Hematopoietic multipotent progenitor cell treated with erythropoietin and hydrocortisone succinate and interleukin-3 and kit ligand, for 17 days (in vitro differentiated cells): Measurements from ENCODE around the gene SIM1.

ENCODE experiments used
- DNase-seq: peaks from one replicate; pipeline ENCODE4 v3.0.0-alpha.2; 2015; ENCODE audit warnings: low spot score

SIM1 gene, protein sequence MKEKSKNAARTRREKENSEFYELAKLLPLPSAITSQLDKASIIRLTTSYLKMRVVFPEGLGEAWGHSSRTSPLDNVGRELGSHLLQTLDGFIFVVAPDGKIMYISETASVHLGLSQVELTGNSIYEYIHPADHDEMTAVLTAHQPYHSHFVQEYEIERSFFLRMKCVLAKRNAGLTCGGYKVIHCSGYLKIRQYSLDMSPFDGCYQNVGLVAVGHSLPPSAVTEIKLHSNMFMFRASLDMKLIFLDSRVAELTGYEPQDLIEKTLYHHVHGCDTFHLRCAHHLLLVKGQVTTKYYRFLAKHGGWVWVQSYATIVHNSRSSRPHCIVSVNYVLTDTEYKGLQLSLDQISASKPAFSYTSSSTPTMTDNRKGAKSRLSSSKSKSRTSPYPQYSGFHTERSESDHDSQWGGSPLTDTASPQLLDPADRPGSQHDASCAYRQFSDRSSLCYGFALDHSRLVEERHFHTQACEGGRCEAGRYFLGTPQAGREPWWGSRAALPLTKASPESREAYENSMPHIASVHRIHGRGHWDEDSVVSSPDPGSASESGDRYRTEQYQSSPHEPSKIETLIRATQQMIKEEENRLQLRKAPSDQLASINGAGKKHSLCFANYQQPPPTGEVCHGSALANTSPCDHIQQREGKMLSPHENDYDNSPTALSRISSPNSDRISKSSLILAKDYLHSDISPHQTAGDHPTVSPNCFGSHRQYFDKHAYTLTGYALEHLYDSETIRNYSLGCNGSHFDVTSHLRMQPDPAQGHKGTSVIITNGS

DNA sequence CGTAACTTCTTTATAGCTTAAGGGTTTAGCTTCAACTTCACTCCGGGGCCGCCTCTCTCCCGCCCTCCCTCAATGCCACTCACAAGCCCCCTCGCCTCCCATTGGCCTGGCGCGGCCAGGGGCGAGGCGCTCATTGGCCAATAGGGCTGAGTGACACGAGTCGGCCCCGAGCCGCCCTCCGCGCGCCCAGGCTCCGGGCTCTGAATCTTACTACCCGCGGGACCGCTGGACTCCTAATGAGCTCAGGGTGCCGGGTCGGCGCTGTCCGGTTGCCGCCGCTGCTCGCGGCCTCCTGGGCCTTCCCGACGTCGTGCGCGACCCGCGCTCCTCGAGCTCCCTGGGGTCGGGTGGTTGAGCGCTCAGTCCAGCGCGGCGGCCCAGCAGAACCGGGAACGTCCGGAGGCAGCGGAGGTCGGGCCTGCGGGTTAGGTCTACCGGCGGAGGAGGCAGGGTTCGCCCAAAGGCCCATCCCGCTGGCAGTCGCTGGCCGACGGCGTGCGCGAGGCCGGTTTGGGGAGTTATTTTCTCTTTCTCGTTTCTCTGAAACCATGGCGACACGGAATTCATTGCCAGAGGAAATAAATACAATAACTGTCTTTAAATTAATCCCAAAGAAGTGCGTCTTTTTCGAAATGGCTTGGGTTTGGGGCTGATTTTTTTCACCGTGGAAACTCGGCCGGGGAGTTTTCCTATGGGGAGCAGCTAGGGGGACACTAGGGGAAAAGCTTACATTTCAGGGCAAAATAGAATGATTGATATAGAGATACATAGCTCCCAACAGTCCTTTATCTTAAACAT lies at the start of gene SIM1:
Gene SIM1, minus strand, starts transcription at position 19 of the 798 bp plus-strand sequence. CDS start 1,453 bp downstream, outside the sequence.
- no peak for DNase-seq

DNA sequence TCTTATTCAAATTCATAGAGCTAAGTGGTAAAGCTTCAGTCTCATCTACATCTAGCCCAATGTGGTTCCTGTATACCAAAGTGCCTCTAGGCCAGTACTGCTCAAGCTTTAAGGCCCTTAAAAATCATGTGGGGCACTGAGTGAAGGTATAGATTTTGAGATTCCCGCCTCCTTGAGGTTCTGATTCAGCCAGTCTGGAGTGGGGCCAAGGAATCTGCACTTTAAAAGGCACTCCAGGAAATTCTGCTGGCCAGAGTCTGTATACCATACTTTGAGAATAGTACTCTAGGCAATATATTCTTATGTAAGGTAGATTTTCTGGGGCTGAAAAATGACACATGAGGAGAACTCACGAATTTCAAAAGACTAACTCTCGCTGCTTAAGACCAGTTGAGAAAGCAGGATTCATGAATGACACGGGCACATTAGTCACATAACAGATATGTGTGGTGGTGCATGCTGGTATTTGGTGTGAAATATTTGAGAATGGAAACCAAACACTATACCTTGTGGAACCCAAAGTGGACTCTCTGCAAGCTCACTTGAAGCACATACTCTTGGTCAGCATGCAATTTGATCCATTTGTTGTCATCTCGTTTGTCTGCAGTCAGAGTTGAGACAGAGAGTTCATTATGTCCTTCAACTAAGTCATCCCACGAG lies 47.6 kb upstream of the SIM1 start:
- no peak for DNase-seq

DNA sequence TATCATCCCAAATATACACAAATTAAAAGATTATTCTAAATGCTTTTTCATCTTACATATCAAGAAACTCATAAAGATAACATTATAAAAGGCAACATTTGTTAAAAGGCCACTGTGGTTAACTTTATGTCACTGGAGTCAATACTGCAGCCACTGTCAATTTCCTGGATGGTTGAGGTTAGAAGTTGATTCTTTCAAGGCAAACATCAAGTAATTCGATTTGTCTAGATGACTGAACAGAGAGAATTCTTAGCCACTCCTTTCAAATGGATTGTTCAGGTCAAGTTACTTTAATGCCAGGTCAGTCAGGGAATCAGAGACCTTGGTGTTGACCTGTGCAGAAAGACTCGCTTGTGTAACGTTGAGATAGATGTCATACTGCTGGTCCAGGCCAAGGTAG lies 44.4 kb upstream of the SIM1 start:
- DNase-seq: no peak

DNA sequence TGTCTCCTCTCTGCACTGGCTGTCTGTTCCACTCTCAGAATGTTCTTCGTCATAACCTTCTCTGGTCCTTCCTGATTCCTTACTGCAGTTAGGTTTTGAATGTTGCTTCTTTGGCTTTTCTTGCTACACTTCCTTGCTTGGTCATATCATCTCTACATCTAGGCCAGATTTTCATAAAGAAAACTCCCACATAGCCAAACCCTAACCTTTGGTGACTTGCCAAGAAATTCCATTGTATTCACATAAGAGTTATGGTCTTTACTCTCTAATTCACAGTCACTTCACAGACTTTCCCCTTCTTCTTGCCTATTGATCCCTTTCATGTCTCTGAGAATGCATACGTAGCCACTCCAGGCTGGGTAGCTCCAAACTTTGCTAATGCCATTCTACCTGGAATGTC lies 41.9 kb upstream of the SIM1 start:
- DNase-seq: no peak

DNA sequence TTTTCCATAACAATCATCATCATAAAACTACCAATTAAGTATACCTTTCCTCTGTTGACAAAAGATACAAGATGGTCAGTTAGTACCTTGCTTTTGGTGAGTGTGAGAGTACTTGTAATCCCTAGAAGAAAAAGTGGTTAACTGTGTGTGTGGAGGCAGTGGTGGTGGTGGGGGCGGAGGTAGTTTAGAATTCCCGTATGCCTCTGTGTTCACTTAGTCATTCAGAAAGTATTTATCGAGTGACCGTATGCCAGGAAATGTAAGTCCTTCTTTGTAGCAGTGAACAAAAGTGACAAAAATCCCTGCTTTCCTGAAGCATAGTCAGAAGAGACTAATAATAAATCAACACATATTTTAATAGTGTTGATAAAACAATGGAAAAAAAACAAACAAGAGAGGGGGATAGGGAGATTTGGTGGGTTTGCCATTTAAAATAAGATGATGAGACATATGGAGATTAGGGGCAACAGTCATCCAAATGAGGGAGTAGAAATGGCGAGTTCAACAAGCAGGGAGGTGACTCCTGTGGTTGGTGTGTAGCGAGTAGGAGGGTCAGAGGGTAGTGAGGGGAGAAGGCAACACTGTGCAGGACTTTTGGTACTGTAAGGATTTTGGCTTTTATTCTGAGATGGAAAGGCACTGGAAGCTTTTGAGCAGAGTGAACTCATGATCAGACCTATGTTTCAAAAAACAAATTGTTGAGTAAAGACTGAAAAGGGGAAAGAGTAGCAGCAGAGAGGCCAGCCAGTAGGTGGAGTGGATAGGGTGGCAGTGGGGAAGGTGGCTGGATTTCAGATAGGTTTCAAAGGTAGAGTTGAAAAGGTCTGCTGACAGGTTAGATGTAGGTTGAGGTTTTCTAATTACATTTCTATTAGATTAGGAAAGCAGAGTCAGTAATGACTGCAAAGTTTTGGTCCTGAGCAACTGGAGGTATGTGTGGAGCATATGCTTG lies 40.3 kb upstream of the SIM1 start:
- no peak for DNase-seq

DNA sequence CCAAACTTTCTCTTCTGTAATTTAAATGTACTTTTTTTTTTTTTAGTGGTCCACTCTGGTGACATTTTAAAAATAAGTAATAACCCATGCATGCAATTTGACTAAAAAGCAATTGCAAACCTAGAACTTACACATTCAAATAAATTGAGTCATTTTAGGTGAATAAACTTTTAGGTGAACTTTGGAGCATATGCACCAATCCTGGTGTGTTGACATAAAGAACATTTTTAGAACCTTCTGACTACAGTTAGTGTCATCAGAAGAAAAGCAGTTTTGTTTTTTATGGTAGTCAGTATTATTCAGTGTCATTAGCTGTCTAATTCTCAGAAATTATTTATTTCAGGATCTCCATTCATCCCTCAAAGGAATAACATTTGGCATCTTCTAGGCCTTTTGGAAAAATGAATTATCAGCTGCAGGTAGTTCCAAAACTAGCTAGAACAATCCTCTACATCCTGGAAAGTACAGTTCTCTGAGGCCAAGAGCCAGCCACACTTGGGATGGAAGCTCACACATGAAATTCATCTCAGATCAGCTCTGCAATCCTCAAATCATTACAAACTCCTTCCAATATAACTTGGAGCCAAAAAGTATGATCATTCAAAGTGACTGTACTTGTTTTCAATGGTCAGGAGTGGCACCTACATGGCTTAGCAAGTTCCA lies 38.5 kb upstream of the SIM1 start:
- no peak for DNase-seq

DNA sequence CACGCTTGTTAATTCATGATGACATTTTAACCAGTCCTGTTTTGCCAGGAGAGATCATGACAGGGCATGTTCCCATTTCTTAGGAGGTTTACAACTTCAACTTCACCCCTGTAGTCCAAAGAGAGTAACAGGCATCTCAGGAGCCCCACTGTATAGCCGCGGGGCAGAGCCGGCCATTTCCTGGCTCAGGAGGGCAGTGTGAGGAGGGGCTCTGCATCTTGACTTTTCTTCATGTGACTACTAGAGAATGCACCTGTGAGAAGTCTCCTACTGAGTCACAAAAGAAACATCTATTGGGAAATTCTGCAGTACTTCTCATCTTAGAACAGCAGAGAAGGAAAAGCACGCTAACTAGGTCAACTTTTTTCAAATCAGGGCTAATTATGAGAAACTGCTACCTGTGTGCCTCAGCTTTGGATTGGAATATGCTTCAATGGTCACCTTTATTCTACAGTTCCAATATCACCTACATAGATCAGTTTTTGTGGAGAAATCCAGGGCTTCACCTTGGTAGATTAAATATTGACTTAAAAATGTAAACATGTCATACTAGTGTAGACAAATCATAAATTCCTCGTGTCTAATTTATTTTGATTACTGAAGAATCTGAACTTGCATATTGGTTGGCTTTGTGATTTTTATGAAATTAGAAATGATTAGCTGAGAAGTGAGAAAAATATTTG lies 28.6 kb upstream of the SIM1 start:
- DNase-seq: no peak

DNA sequence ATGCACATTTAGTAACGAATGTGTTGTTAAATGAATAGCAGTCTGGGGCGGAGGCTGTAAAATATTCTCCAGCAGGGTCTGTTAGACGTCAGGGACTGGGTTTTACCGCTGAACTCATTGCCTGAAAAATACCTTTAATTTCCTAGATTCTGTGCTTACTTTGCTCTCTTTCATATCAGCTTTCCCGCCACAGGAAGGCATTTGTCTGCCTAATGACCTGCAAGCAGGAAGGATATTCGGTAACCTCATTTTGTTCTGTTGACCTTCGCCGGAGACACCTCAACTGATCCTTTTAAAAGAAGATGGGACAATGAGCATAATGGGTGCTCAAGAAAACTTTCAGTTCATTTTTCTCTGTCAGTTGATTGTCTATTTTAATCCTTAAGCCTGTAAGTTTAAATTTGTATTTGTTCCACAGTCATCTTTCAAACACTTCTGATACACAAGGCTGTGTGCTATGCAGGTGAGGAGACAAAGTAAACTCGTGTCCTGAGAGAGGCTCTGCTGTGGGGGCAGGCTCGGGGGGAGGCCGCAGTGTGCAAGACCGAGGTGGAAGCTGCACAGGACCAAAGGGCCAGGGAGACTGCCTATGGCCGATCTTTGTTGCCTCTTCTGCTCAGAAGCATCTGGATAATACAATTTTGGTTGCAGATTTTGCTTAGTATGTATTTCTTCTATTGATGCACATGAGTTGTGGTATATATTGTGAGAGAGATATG lies 27.4 kb upstream of the SIM1 start:
- DNase-seq: no peak

DNA sequence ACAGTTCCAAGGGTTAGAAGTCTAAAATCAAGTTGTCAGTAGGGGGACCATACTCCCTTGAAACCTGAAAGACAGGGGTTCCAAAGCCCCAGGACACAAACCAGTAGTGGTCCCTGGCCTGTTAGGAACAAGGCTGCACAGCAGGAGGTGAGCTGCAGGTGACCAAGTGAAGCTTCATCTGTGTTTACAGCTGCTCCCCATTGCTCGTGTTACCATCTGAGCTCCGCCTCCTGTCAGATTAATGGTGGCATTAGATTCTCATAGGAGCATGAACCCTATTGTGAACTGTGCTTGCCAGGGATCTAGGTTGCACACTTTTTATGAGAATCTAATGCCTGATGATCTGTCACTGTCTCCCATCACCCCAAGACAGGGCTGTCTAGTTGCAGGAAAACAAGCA lies 25.3 kb upstream of the SIM1 start:
- DNase-seq: no peak

DNA sequence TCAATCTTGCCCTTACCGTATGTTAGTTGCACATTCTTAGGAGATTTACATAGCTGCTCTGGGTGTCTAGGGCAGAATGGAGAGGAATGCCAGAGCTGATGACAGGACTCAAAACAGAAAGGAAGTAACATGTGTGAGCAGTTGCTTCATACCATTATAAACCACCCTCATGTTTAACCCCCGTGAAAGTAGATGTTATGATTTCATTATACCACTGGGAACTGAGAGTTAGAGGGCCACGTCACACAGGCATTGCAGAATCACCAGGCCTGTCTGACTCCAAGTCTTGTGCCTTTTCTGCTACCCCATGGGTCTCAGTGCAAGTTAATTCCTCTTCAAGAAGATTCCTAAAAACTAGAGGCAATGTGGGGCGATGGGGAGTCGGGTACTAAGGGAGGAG lies 23.5 kb upstream of the SIM1 start:
- DNase-seq: no peak

DNA sequence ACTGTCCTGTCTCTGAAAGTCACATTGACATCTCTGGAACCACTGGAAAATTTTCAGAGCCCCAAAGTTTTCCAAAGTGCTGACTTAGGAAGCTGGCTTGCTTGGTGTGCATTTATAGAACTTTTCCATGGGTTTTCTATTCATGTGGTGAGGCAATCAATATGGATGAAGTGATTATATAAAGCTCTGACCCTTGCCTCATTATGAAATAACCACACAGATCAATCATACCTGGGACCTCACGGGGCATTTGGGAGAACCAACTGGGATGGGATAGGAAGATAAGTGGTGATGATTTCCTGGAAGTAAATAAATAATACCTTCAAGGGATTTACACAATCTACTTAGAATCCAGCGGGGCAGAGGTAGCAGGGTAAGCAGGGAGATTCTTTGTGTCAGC lies 22.9 kb upstream of the SIM1 start:
- no peak for DNase-seq

DNA sequence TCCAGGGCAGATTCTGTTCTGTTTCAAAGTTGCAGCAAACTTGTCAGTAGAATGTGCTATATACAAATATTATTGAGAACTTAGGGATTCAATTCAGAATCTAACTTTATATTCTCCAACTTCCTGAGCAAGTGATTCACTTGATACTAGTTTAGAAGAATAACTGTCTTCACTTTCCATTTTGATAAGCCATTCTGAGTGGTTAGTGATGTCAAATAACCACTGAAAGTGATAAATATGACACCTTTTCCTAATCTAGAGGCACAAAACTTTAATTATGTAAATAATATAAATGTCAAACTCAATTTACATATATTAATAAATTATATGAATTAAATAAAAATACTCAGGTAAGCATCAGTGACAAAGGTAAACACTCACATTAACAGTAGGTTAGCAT lies 20.5 kb upstream of the SIM1 start:
- no peak for DNase-seq

DNA sequence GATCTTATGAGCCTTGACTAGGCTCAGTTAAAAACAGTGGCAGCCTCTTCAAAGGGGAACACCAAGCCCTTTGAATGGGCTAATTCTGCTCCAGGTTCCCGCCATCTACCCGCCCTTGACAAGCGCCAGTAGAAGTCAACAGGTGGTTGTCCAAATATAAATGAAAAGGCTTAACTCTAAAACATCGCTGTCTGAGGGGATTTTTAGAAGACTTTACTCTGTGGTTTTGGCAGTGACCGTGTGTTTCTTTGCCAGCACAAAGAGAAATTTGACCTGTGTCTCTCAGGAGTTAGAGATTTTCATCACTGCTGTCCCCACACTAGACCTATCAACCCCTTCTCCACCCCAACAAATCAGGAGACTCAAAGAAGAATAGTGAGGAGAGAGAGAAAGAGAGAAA lies 19.8 kb upstream of the SIM1 start:
- no peak for DNase-seq

DNA sequence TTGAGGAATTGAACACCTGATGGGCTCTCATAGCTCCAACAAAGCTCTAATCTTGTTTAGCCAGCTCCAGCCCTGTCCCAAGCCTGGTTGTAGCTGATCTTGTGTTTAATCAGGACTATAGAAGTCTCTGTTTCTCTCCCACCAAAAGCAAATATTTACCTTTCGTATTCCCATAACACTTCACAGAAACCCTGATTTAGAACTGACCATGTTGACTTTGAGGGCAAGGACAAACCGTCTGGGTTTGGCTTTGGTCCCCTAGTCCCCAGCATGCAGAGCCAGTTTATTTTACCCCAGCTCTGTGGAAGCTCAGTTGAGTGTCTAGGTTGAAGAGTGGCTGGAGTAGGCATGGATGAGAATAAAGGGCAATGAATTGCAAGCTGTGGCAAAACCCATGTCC lies 18.0 kb upstream of the SIM1 start:
- DNase-seq: no peak

DNA sequence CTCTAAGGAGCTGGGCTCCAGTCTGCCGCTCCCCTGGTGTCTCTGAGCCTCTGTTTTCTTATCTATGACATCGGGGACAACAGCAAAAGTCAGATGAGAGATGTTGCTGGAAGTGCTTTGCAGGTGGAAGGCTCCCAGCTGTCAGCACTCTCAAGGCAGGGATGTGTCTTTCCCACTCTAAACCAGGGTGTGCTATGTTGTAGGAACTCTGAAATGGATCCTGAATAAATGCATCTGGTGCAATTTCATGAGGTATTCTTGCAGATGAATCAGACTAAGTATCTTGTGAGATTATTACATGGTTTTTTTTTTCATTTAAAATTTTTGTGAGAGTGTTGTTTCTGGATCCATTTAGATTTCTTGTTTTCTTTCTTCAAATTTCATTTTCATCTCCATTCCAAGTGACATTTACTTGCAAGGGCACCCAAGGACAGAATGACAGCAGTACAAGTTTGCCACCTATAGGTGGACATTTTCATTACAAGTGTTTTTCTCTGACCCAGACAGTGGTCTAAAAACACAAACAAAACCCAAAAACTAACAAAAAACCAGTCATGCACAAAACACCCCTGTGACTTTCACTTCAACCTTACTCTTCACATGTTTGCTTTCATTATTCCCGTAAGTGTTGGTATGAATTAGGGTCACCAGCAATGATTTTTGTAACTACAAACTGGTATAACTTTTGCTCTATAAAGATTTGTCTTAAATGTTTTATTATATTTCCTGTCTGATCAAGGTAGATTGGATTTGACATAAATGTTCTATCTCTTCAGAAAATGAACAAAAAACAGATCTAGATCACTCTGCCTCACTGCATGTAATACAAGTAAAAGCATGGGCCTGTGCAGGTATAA lies 14.7 kb upstream of the SIM1 start:
- DNase-seq: peak; percentile 20

DNA sequence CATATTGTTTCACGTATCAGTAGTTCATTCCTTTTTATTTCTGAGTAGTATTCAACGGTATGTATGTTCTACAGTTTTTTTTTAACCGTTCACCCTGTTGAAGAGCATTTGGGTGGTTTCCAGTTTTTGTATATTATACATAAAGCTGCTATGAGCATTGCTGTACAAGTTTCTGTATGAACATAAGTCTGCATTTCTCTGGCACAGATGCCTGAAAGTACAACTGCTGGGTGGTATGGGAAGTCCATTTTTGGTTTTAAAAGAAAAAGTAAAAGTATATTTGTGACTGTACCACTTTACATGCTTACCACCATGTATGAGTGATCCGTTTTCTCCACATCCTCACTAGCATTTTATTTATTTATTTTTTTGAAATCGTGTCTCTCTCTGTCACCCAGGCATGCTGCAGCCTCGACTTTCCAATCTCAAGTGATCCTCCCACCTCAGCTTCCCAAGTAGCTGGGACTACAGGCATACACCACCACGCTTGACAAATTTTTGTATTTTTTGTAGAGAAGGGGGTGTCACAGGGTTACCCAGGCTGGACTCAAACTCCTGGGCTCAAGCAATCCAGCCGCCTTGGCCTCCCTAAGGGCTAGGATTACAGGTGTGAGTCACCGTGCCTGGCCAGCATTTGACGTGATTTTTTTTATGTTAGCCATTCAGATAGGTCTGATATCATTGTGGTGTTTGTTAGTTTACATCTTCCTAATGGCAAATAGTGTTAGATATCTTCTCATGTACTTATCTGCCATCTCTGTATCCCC lies 11.0 kb upstream of the SIM1 start:
- no peak for DNase-seq

DNA sequence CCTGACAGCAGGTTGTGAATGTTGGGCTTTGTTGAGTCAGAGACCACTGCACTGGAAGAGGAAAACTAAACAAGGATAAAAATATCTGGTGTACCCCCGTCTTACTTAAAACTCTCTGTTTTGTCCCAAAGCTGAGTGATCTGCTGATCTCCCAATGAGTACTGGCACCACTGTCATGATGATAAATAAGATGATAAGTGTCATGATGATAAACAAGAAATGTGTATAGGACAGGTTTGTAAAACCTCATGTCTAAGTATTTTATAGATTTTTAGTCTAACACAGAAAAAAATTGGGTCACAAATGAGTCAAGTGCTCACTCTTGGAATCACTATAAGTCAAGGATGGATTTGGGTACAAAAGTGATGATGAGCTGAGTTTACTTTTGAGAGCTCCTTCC lies 8.5 kb upstream of the SIM1 start:
- no peak for DNase-seq
